ENCODE results near the gene FKBP2. TPM values are rescaled to one million over a fixed set of nuclear protein-coding genes. Genes with fewer than 3 reads are reported as not detected.
"Not testable (repeated sequence)": the region's sequence is repeated elsewhere in the genome, so short reads cannot be mapped to it uniquely, and the experiment has no call there.

Gene FKBP2
- total RNA-seq, 1 donor from 2014 or later = 32.6 TPM

- Mint-ChIP-seq H3K4me3 (peak overlapping the region; percentile 94), H3K9me3 (no peaks in the 10 kb centered on the region), H3K27me3 (ENCODE audit: insufficient read depth) (no peaks in the 10 kb centered on the region), H3K4me1 (ENCODE audit: low read depth) (peaks cover 34% of the 10 kb centered on the region), H3K27ac (peak overlapping the region; percentile 94), H3K36me3 (ENCODE audit: low read depth) (peaks cover 21% of the 10 kb centered on the region)
- intact Hi-C loops (cut with micrococcal nuclease) = loop anchor here (1.0 to 5.0 kb wide), 12 partner anchors 10 to 1649 kb away; partner anchors contain the start of genes BAD, CCDC88B, COX8A and DNAJC4
- peak; percentile 21 for DNase-seq (ENCODE audit: low spot score)
Measured at GRCh38 chr11:64241491-64242374, 838 bp downstream of the FKBP2 start.

- Mint-ChIP-seq H3K9me3 (no peaks in the 10 kb centered on the region), H3K36me3 (ENCODE audit: low read depth) (peaks cover 11% of the 10 kb centered on the region), H3K4me1 (ENCODE audit: low read depth) (peaks cover 40% of the 10 kb centered on the region), H3K27me3 (ENCODE audit: insufficient read depth) (peaks cover 1% of the 10 kb centered on the region), H3K4me3 (peak overlapping the region; percentile 94), H3K27ac (no peak overlapping the region)
- DNase-seq (ENCODE audit: low spot score) = no peak
- intact Hi-C loops (cut with micrococcal nuclease) = loop anchor here (5.0 kb wide), 1 partner anchor 1651 kb away; the partner anchor contains the start of gene TUT1
Measured at GRCh38 chr11:64243236-64243854, 2.5 kb downstream of the FKBP2 start.

DNA sequence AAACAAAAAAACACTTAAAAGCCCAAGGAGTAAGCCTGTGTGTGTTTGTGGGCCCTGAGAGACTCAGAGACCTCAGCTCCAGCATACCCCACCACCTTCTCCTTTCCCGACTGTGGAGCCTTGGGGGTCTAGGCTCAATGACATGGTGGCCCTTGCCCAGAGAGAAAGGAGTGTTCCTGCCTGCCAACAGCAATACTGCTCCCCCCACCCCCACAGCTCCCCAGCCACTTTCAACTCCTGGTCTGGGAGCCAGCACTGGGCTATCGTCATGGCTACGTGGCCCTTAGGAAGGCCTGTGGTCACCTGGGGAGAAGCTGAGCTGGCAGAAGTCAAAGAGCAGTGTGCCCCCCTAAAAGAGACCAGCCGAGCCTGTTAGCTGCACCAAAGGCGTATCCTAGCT lies 3.2 kb downstream of the FKBP2 start:
- Mint-ChIP-seq H3K27ac (no peak overlapping the region), H3K4me3 (peak overlapping the region; percentile 94), H3K27me3 (ENCODE audit: insufficient read depth) (peaks cover 1% of the 10 kb centered on the region), H3K9me3 (no peaks in the 10 kb centered on the region), H3K36me3 (ENCODE audit: low read depth) (peaks cover 11% of the 10 kb centered on the region), H3K4me1 (ENCODE audit: low read depth) (peaks cover 35% of the 10 kb centered on the region)
- DNase-seq (ENCODE audit: low spot score) = no peak
- intact Hi-C loops (cut with micrococcal nuclease) = loop anchor here (5.0 kb wide), 1 partner anchor 1652 kb away; the partner anchor contains the start of gene TUT1

DNA sequence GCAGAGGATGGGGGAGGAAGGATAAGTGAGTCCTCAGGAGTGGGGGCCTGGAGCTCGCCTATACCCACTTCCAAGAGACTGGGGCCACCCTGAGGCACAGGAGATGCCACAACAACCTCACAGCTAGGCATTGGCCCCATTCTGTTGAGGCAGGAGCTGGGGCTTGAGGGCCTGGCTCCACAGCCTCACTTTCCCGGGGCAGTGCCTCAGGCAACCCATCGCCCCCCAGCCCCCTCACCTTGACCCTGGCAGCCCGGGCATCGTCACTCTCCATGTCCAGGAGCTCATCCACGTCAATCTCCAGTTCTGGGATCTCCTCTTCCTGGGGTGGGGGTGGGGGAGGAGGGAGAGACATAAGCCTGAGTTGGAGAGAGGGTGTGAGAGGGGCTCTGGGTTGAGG lies 4.1 kb downstream of the FKBP2 start:
- intact Hi-C loops (cut with micrococcal nuclease) = loop anchor here (5.0 kb wide), 1 partner anchor 1653 kb away; the partner anchor contains the start of gene TUT1
- DNase-seq (ENCODE audit: low spot score) = no peak
- Mint-ChIP-seq H3K27ac (peak overlapping the region; percentile 67), H3K4me3 (peak overlapping the region; percentile 94), H3K9me3 (no peaks in the 10 kb centered on the region), H3K27me3 (ENCODE audit: insufficient read depth) (peaks cover 1% of the 10 kb centered on the region), H3K36me3 (ENCODE audit: low read depth) (peaks cover 8% of the 10 kb centered on the region), H3K4me1 (ENCODE audit: low read depth) (peaks cover 33% of the 10 kb centered on the region)

DNA sequence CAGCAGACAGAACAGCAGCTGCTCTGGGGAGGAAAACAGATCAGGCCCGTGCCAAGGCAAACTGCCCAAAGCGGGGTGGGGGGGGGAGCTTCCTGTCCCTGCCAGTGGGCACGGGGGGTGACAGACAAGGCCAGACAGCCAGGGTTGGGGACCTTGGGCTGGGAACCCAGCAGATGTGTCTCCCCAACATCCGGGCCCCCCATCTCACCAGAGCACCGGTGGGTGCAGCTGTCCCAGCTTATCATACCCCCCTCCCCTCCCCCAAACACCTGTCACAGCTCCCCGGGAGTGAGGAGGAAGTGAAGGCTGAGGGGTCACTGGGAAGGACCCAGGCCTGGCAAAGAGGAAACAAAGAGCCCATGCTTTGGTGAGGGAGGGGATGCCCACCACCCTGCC lies 4.5 kb downstream of the FKBP2 start:
- no peaks in the 10 kb centered on the region for H3K9me3 Mint-ChIP-seq
- peak overlapping the region; percentile 94 for H3K27ac Mint-ChIP-seq
- H3K36me3 Mint-ChIP-seq (ENCODE audit: low read depth) = peaks cover 5% of the 10 kb centered on the region
- peaks cover 1% of the 10 kb centered on the region for H3K27me3 Mint-ChIP-seq (ENCODE audit: insufficient read depth)
- DNase-seq (ENCODE audit: low spot score) = no peak
- peak overlapping the region; percentile 94 for H3K4me3 Mint-ChIP-seq
- H3K4me1 Mint-ChIP-seq (ENCODE audit: low read depth) = peaks cover 31% of the 10 kb centered on the region
- intact Hi-C loops (cut with micrococcal nuclease) = no loop called here

- Mint-ChIP-seq H3K9me3 (no peaks in the 10 kb centered on the region), H3K27me3 (ENCODE audit: insufficient read depth) (peaks cover 1% of the 10 kb centered on the region), H3K4me1 (ENCODE audit: low read depth) (peaks cover 29% of the 10 kb centered on the region), H3K36me3 (ENCODE audit: low read depth) (peaks cover 5% of the 10 kb centered on the region), H3K27ac (peak overlapping the region; percentile 94), H3K4me3 (peak overlapping the region; percentile 94)
- peak; percentile 35 for DNase-seq (ENCODE audit: low spot score)
- intact Hi-C loops (cut with micrococcal nuclease) = loop anchor here (1.0 kb wide), 4 partner anchors 16 to 59 kb away; partner anchors contain the start of genes DNAJC4 and ESRRA
Measured at GRCh38 chr11:64245797-64246620, 5.1 kb downstream of the FKBP2 start.

DNA sequence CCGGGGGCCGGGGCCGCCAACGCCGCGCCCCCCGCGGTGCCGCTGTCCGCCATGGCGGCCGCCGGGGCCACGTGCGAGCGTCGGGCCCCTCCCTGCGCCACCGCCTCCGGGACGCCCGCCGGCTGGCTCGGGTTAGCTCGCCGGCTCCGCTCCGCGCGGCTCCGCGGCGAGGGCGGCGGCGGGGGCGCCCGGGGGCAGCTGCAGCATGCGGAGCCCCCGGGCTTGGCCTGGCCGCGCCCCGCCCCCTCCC lies 5.7 kb downstream of the FKBP2 start:
- H3K36me3 Mint-ChIP-seq (ENCODE audit: low read depth); H3K9me3 Mint-ChIP-seq; H3K27me3 Mint-ChIP-seq (ENCODE audit: insufficient read depth); H3K27ac Mint-ChIP-seq; DNase-seq (ENCODE audit: low spot score): not testable (repeated sequence)
- peaks cover 29% of the 10 kb centered on the region for H3K4me1 Mint-ChIP-seq (ENCODE audit: low read depth)
- H3K4me3 Mint-ChIP-seq = peak overlapping the region; percentile 86
- intact Hi-C loops (cut with micrococcal nuclease) = loop anchor here (1.0 kb wide), 4 partner anchors 16 to 59 kb away; partner anchors contain the start of genes DNAJC4 and ESRRA

DNA sequence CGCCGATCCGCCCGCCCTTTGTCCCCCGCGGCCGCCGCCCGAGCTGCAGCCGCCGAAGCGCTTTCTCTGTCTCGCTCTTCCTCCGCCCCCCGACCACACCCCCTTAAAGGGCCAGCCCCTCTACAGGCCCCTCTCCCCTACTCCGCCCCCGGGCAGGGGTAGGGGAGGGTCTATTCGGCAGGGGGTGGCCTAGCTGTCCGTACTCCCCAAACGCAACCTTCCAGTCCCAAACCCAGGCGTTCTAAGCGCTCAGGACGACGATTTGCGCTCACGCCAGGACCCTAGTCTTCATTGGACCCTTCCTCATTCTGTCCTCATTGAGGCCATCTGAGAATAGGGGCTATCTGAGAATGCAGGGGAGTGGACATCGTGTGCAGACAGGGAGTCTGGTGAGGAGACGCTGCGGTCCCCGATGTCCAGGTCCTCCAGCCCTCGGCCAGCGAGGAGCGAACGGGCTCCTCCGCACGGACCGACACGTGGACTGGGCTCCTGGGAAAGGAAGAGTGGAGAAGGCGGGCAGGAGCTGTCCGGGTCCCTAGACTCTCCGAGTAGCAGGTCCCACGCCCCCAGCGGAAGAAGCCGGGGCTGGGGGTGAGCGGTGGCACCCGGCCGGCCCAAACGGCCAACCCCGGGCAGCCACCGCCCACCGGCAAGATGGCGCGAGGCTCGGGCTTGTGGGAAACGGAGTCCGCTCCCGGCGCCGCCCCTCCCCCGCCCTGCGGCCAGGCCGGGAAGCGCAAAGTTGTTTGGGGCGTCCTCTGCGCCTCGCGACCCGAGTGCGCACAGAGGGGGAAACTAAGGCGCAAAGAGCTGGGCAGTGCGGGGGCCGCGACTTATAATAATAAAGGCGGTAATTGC lies 6.2 kb downstream of the FKBP2 start, which contains the start of gene PPP1R14B:
TSS of gene PPP1R14B (minus strand) at position 73 of the 858 bp plus-strand sequence. CDS start 270 bp downstream, outside the sequence.
- Mint-ChIP-seq H3K4me3 (peak within 1 kb of the TSS; percentile 94), H3K36me3 (ENCODE audit: low read depth) (peaks cover 4% of the 10 kb centered on the region), H3K9me3 (no peaks in the 10 kb centered on the region), H3K27me3 (ENCODE audit: insufficient read depth) (peaks cover 1% of the 10 kb centered on the region), H3K4me1 (ENCODE audit: low read depth) (peaks cover 29% of the 10 kb centered on the region), H3K27ac (peak within 1 kb of the TSS; percentile 94)
- DNase-seq (ENCODE audit: low spot score) = peak; percentile 79
- intact Hi-C loops (cut with micrococcal nuclease) = loop anchor here (1.0 kb wide), 4 partner anchors 17 to 58 kb away; partner anchors contain the start of genes DNAJC4 and ESRRA

DNA sequence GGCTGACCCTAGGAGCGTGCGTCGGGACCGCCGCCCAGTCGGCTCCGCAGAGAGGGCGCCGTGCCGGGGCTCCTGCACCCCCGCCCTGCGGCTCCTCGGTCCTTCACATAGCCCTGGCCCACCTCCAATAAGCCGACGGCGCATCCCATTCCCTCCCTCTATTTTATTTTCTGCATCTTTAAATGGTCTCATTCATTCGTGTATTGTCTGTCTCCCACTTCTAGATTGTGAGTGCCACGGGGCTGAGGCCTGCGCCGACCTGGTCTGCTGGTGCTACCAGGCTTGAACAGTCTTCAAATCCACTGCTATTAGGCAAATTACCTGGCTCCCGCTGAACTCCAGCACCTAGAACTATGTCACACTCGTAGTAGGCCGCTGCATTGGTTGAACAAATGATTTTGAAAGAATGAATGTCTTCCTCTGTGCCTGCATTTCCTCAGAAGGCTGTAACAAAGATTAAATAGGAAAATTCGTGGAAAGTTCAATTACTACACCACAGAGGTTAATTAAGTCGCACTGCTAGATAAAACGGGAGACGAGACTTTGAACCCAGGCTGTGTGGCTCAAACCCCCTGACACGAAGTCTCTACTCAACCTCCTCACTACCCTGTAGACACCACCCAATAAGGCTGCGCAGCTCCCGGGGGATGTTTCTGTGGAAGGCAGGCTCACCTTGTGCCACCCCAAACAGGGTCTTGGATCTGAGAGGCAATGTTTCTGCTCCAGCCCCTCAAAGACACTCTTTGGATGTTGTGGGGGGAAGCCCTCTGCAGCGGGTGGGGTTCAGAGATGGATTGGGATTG lies 7.0 kb downstream of the FKBP2 start:
- peaks cover 21% of the 10 kb centered on the region for H3K4me1 Mint-ChIP-seq (ENCODE audit: low read depth)
- H3K9me3 Mint-ChIP-seq = no peaks in the 10 kb centered on the region
- intact Hi-C loops (cut with micrococcal nuclease) = no loop called here
- H3K4me3 Mint-ChIP-seq = peak overlapping the region; percentile 77
- peak overlapping the region; percentile 44 for H3K27ac Mint-ChIP-seq
- H3K36me3 Mint-ChIP-seq (ENCODE audit: low read depth) = peaks cover 2% of the 10 kb centered on the region
- DNase-seq (ENCODE audit: low spot score) = no peak
- peaks cover 1% of the 10 kb centered on the region for H3K27me3 Mint-ChIP-seq (ENCODE audit: insufficient read depth)

- H3K4me1 Mint-ChIP-seq (ENCODE audit: low read depth) = peaks cover 14% of the 10 kb centered on the region
- H3K9me3 Mint-ChIP-seq = no peaks in the 10 kb centered on the region
- H3K36me3 Mint-ChIP-seq (ENCODE audit: low read depth) = no peaks in the 10 kb centered on the region
- intact Hi-C loops (cut with micrococcal nuclease) = no loop called here
- no peak overlapping the region for H3K27ac Mint-ChIP-seq
- DNase-seq (ENCODE audit: low spot score) = no peak
- peaks cover 1% of the 10 kb centered on the region for H3K27me3 Mint-ChIP-seq (ENCODE audit: insufficient read depth)
- peak overlapping the region; percentile 77 for H3K4me3 Mint-ChIP-seq
Measured at GRCh38 chr11:64248578-64248977, 7.7 kb downstream of the FKBP2 start.

- Mint-ChIP-seq H3K27me3 (ENCODE audit: insufficient read depth) (peaks cover 1% of the 10 kb centered on the region), H3K4me1 (ENCODE audit: low read depth) (peaks cover 12% of the 10 kb centered on the region), H3K9me3 (no peaks in the 10 kb centered on the region), H3K36me3 (ENCODE audit: low read depth) (no peaks in the 10 kb centered on the region), H3K27ac (no peak overlapping the region), H3K4me3 (no peak overlapping the region)
- intact Hi-C loops (cut with micrococcal nuclease) = no loop called here
- no peak for DNase-seq (ENCODE audit: low spot score)
Measured at GRCh38 chr11:64249038-64249437, 8.1 kb downstream of the FKBP2 start.
